Transverse colon (tissue), 4 donors: Measurements from ENCODE around the gene IP6K3.

Experiments used
- CTCF ChIP-seq, 5 experiments: fragments of 200-600 bp in 3 of 5; fragments of 450-650 bp in 2 of 5; sonication (generic) in 3 of 5; IDR thresholded peaks; 1 replicate in 2 of 5; 2 replicates in 3 of 5; pipeline ENCODE4 v1.5.1; 2016 to 2017; ENCODE audit warnings: antibody characterized with exemption in 5 of 5, inconsistent platforms in 3 of 5, mild to moderate bottlenecking in 2 of 5, moderate library complexity in 1 of 5
- POLR2A ChIP-seq: fragments of 450-650 bp; IDR thresholded peaks from one replicate; pipeline ENCODE4 v1.6.1; 2016; ENCODE audit warnings: antibody characterized with exemption, mild to moderate bottlenecking, moderate library complexity
- POLR2AphosphoS5 ChIP-seq, 3 donors: sonication (generic); formaldehyde crosslinking; IDR thresholded peaks; one replicate each; pipeline ENCODE4 v1.6.1; 2016; ENCODE audit warnings: antibody characterized with exemption in 3 of 3

GRCh38 chr6:33683051-33683571 is 63.6 kb downstream of the IP6K3 start:
- TF ChIP-seq POLR2A (no peak), CTCF (IDR thresholded peaks at IDR 0.05) (no peak), POLR2AphosphoS5 (IDR thresholded peaks at IDR 0.05) (no peak)
